ENCODE results near the gene FERMT2.

GRCh38 chr14:52929192-52929807 is 21.6 kb downstream of the FERMT2 start:
- no peak for TF ChIP-seq POLR2AphosphoS5 (IDR thresholded peaks at IDR 0.05)
- no peak for TF ChIP-seq POLR2A (IDR thresholded peaks at IDR 0.05)
- no peak for TF ChIP-seq CTCF (IDR thresholded peaks at IDR 0.05)
